Measurements from ENCODE around the gene ARL3. TPM values are rescaled to one million over a fixed set of nuclear protein-coding genes. Genes with fewer than 3 reads are reported as not detected.

ARL3 gene
- total RNA-seq, 1 experiment from 2014 or later, result 16.5 TPM

GRCh38 chr10:102727037-102727818 is 13.0 kb upstream of the ARL3 start:
- no peak for DNase-seq
- no peak overlapping the region for H2BK120ac ChIP-seq (ENCODE audit: low read depth, low read length, poor library complexity, severe bottlenecking)
- no peaks in the 10 kb centered on the region for H3K4me1 ChIP-seq (ENCODE audit: insufficient read depth, low read length)
- Mint-ChIP-seq H3K27ac (no peak overlapping the region; a peak in 1 of 7 replicates), H3K4me3 (no peak overlapping the region), H3K36me3 (ENCODE audit: insufficient read depth in 1 of 3, low read depth in 3 of 3) (peaks cover 26 to 69% (median 66%) of the 10 kb centered on the region in 3 experiments; a peak in 6 of 7 replicates), H3K9me3 (peaks cover 0 to 5% of the 10 kb centered on the region in 2 experiments; a peak in 2 of 5 replicates), H3K27me3 (ENCODE audit: low read depth) (no peaks in the 10 kb centered on the region), H3K4me1 (no peaks in the 10 kb centered on the region)
- H2BK15ac ChIP-seq (ENCODE audit: low read depth, low read length), result no peak overlapping the region
- peaks cover 4% of the 10 kb centered on the region for H3K79me1 ChIP-seq (ENCODE audit: insufficient read depth, low read depth, low read length, poor library complexity, severe bottlenecking)
- H2BK12ac ChIP-seq (ENCODE audit: insufficient read length, low read depth, low read length), result no peak overlapping the region
- no peak overlapping the region for H4K5ac ChIP-seq (ENCODE audit: insufficient read length, low read depth, low read length)
- H4K20me1 ChIP-seq (ENCODE audit: control insufficient read depth, insufficient read depth, insufficient read length), result no peaks in the 10 kb centered on the region
- TF ChIP-seq CTCF (conservative IDR thresholded peaks at IDR 0.05), result no peak
- WGBS (ENCODE audit: extremely low coverage, insufficient read length, low lambda C conversion rate), result no CpG with 5 or more reads among the region's 13 CpGs
- no peak overlapping the region for H3K27ac ChIP-seq (ENCODE audit: insufficient read length, low read depth, low read length)
- no peak overlapping the region for H3K9ac ChIP-seq (ENCODE audit: extremely low read depth, insufficient read length, low read length)
- H4K8ac ChIP-seq (replicated peaks; ENCODE audit: insufficient read length, low read depth, low read length), result no peak overlapping the region
- H3K56ac ChIP-seq (ENCODE audit: insufficient read length, low read depth, low read length), result no peak overlapping the region
- no peaks in the 10 kb centered on the region for H3K23me2 ChIP-seq (ENCODE audit: insufficient read length, low read depth, low read length, poor library complexity, severe bottlenecking)
- H3K18ac ChIP-seq (ENCODE audit: insufficient read length, low read depth, low read length), result no peak overlapping the region
- no peak overlapping the region for H4K91ac ChIP-seq (ENCODE audit: insufficient read length, low read depth, low read length)
- no peak overlapping the region for H2BK20ac ChIP-seq (ENCODE audit: low read depth, low read length, poor library complexity, severe bottlenecking)
- no peak overlapping the region for H2AK5ac ChIP-seq (ENCODE audit: insufficient read length, low read length)
- H2BK5ac ChIP-seq (ENCODE audit: insufficient read length, low read length), result no peak overlapping the region
- no peak overlapping the region for H3T11ph ChIP-seq (ENCODE audit: low read length)
- H3K9me3 ChIP-seq (ENCODE audit: control insufficient read depth, low read depth, low read length), result no peaks in the 10 kb centered on the region
- no peak overlapping the region for H2AFZ ChIP-seq (ENCODE audit: low read length)
- H3K23ac ChIP-seq (ENCODE audit: insufficient read length, low read depth, low read length), result no peak overlapping the region
- H3K27me3 ChIP-seq (ENCODE audit: insufficient read depth, low read length), result no peaks in the 10 kb centered on the region
- H3K4ac ChIP-seq (ENCODE audit: low read depth, low read length), result no peak overlapping the region
- 0 out of 2 replicates have a peak, but pooled peaks cover 1% of the 10 kb centered on the region for H3K79me2 ChIP-seq (ENCODE audit: insufficient read depth, low read length)
- no peak overlapping the region for H3K4me2 ChIP-seq (ENCODE audit: insufficient read depth, insufficient read length, low read length)
- H3K14ac ChIP-seq (ENCODE audit: insufficient read depth, low read length), result no peak overlapping the region
